Duodenal mucosa (tissue), 2 donors: ENCODE data around the gene LIPG.

Experiments used
- H3K27ac ChIP-seq: one replicate; pipeline ENCODE4 v1.7.0; 2013; ENCODE audit warnings: low read depth, low read length
- H3K27me3 ChIP-seq, 2 donors: one replicate each; pipeline ENCODE4 v1.7.0; 2013; ENCODE audit warnings: low read length in 2 of 2, control low read depth in 1 of 2; ENCODE audit not compliant: insufficient read depth in 2 of 2, control insufficient read depth in 1 of 2
- H3K36me3 ChIP-seq, 2 donors: one replicate each; pipeline ENCODE4 v1.7.0; 2013; ENCODE audit warnings: low read length in 2 of 2, control low read depth in 1 of 2; ENCODE audit not compliant: insufficient read depth in 2 of 2, control insufficient read depth in 1 of 2
- H3K4me1 ChIP-seq, 2 donors: one replicate each; pipeline ENCODE4 v1.7.0; 2013; ENCODE audit warnings: low read length in 2 of 2, control low read depth in 1 of 2; ENCODE audit not compliant: insufficient read depth in 2 of 2, control insufficient read depth in 1 of 2
- H3K4me3 ChIP-seq, 2 donors: one replicate each; pipeline ENCODE4 v1.7.0; 2013; ENCODE audit warnings: low read length in 2 of 2, low read depth in 1 of 2
- H3K9ac ChIP-seq, 2 donors: one replicate each; pipeline ENCODE4 v1.7.0; 2013; ENCODE audit warnings: low read length in 2 of 2, low read depth in 1 of 2
- H3K9me3 ChIP-seq, 2 donors: one replicate each; pipeline ENCODE4 v1.7.0; 2013; ENCODE audit warnings: low read length in 2 of 2, control low read depth in 1 of 2; ENCODE audit not compliant: control insufficient read depth in 1 of 2

Gene LIPG

GRCh38 chr18:49628881-49629795 is 67.3 kb downstream of the LIPG start:
- Histone ChIP-seq H3K36me3 (no peaks in the 10 kb centered on the region), H3K27ac (no peak overlapping the region), H3K4me1 (peaks cover 23 to 24% of the 10 kb centered on the region in 2 donors), H3K9ac (no peak overlapping the region), H3K27me3 (no peaks in the 10 kb centered on the region), H3K9me3 (no peaks in the 10 kb centered on the region), H3K4me3 (peak overlapping the region in 1 of 2 donors; percentile 1)

GRCh38 chr18:49630246-49630699 is 68.4 kb downstream of the LIPG start:
- no peak overlapping the region for H3K4me3 ChIP-seq
- H3K27ac ChIP-seq, result no peak overlapping the region
- H3K9me3 ChIP-seq, result no peaks in the 10 kb centered on the region
- H3K27me3 ChIP-seq, result no peaks in the 10 kb centered on the region
- no peak overlapping the region for H3K9ac ChIP-seq
- peaks cover 23 to 24% of the 10 kb centered on the region in 2 donors for H3K4me1 ChIP-seq
- no peaks in the 10 kb centered on the region for H3K36me3 ChIP-seq

- no peaks in the 10 kb centered on the region for H3K36me3 ChIP-seq
- H3K4me1 ChIP-seq, result peaks cover 23 to 24% of the 10 kb centered on the region in 2 donors
- H3K27ac ChIP-seq, result no peak overlapping the region
- H3K9me3 ChIP-seq, result no peaks in the 10 kb centered on the region
- H3K9ac ChIP-seq, result no peak overlapping the region
- H3K4me3 ChIP-seq, result no peak overlapping the region
- H3K27me3 ChIP-seq, result no peaks in the 10 kb centered on the region
These were observed 69.4 kb downstream of the LIPG start for GRCh38 chr18:49631146-49631866.

DNA sequence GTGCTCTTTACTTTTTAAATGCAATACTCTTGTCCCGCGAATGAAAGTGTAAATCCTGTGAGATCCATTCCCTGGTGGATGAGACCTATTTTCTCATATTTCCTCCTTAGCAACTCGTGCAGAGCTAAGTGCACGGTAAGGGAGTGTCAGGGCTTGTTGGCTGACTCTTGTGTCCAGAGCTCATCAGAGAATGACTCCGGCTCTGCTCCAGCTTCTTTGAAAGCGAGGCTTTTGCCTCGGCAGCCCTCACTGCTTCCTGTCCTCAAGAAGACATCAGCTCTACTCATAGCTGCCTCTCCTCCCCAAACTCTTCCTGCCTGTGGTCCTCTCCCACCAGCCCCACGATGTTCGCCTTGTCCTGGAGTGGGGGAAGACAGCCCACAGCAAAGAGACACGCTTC is 70.7 kb downstream of the LIPG start:
- peaks cover 23 to 24% of the 10 kb centered on the region in 2 donors for H3K4me1 ChIP-seq
- H3K36me3 ChIP-seq, result no peaks in the 10 kb centered on the region
- H3K27me3 ChIP-seq, result no peaks in the 10 kb centered on the region
- no peak overlapping the region for H3K27ac ChIP-seq
- H3K4me3 ChIP-seq, result no peak overlapping the region
- H3K9ac ChIP-seq, result no peak overlapping the region
- H3K9me3 ChIP-seq, result no peaks in the 10 kb centered on the region

GRCh38 chr18:49638209-49638785 is 76.4 kb downstream of the LIPG start:
- H3K4me1 ChIP-seq, result peaks cover 16 to 19% of the 10 kb centered on the region in 2 donors
- H3K36me3 ChIP-seq, result no peaks in the 10 kb centered on the region
- no peak overlapping the region for H3K4me3 ChIP-seq
- no peaks in the 10 kb centered on the region for H3K9me3 ChIP-seq
- H3K27me3 ChIP-seq, result no peaks in the 10 kb centered on the region
- no peak overlapping the region for H3K9ac ChIP-seq
- H3K27ac ChIP-seq, result no peak overlapping the region

GRCh38 chr18:49638891-49639557 is 77.2 kb downstream of the LIPG start:
- Histone ChIP-seq H3K4me3 (no peak overlapping the region), H3K27ac (no peak overlapping the region), H3K27me3 (no peaks in the 10 kb centered on the region), H3K4me1 (peaks cover 16 to 19% of the 10 kb centered on the region in 2 donors), H3K9me3 (no peaks in the 10 kb centered on the region), H3K36me3 (no peaks in the 10 kb centered on the region), H3K9ac (no peak overlapping the region)

DNA sequence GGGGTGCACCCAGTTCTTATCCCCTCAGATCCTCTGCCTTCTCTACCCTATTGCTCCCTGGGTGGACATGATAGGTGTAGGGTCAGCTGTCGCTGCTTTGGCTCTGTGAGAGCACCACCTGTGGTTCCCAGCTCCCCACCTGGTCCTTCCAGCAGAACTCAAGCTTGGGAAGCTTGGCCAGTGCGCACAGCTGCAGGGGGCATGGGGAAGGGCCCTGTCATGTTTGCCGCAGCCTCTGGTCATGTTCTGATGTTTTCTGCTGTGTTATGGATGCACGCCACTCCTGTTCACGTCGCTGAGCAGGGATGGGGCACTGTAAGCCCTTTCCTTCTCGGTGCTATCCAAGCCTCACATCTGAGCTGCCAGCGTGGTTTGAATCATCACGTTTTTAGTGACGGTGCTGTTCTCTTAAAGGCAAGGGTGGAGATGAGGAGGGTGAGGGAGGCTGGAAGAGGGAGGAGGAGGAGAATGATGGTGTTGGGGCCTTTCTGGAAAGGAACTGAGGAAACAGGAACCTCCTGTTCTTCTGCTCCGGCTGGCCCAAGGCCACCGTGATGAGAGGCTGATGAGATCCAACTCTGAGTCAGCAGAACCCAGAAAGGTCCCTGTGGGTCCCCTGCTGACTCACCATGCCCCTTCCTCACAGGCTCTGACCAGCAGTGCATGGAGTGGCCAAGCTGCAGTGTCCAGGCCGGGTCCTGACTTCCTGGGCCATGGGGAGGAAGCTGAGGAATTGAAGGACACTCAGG is 78.0 kb downstream of the LIPG start:
- Histone ChIP-seq H3K9me3 (no peaks in the 10 kb centered on the region), H3K36me3 (no peaks in the 10 kb centered on the region), H3K4me1 (peaks cover 16 to 19% of the 10 kb centered on the region in 2 donors), H3K27ac (no peak overlapping the region), H3K27me3 (no peaks in the 10 kb centered on the region), H3K9ac (no peak overlapping the region), H3K4me3 (no peak overlapping the region)

GRCh38 chr18:49640741-49641140 is 78.9 kb downstream of the LIPG start:
- Histone ChIP-seq H3K9me3 (no peaks in the 10 kb centered on the region), H3K9ac (no peak overlapping the region), H3K36me3 (no peaks in the 10 kb centered on the region), H3K4me3 (no peak overlapping the region), H3K27ac (no peak overlapping the region), H3K27me3 (no peaks in the 10 kb centered on the region), H3K4me1 (peaks cover 16 to 19% of the 10 kb centered on the region in 2 donors)

GRCh38 chr18:49645196-49645595 is 83.3 kb downstream of the LIPG start:
- Histone ChIP-seq H3K27me3 (no peaks in the 10 kb centered on the region), H3K4me1 (peaks cover 12 to 14% of the 10 kb centered on the region in 2 donors), H3K4me3 (no peak overlapping the region), H3K9ac (no peak overlapping the region), H3K36me3 (no peaks in the 10 kb centered on the region), H3K27ac (no peak overlapping the region), H3K9me3 (no peaks in the 10 kb centered on the region)
